ENCODE measurements around the gene SIRPG. TPM values are rescaled to one million over a fixed set of nuclear protein-coding genes. Genes with fewer than 3 reads are reported as not detected.
"Not testable (repeated sequence)": the region's sequence is repeated elsewhere in the genome, so short reads cannot be mapped to it uniquely, and the experiment has no call there.

SIRPG gene
- total and polyA plus RNA-seq, 12 donors, result 0.10 to 1.9 TPM; not detected in 10

DNA sequence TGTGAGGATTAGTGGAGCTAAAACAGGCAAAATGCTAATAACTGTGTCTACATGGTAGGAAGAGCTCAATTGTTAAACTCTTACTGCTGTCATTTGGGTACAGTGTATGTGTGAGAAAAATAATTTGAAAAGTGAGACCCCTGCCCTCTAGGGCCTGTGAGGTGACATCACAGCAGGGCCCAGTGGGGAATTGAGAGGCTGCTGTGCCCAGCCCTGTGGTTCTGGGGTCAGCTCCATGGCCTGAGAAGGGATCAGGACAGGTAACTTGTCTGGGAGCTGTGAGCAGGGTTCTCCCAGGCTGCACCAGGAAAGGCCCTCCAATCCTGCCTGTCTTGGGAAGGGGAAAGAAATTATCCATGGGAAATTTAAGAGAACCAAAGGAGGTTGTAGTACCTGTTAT is 39.1 kb downstream of the SIRPG start:
- Histone ChIP-seq H3K27ac (peak overlapping the region in 1 of 10 donors; percentile 89), H3K9me3 (peaks cover 0 to 16% (median 0%) of the 10 kb centered on the region in 11 donors), H3K4me1 (peaks cover 0 to 58% (median 0%) of the 10 kb centered on the region in 9 donors), H3K27me3 (no peaks in the 10 kb centered on the region), H3K4me3 (peak overlapping the region in 1 of 10 donors; percentile 33), H3K36me3 (no peaks in the 10 kb centered on the region)
- TF ChIP-seq, protein P1, sequence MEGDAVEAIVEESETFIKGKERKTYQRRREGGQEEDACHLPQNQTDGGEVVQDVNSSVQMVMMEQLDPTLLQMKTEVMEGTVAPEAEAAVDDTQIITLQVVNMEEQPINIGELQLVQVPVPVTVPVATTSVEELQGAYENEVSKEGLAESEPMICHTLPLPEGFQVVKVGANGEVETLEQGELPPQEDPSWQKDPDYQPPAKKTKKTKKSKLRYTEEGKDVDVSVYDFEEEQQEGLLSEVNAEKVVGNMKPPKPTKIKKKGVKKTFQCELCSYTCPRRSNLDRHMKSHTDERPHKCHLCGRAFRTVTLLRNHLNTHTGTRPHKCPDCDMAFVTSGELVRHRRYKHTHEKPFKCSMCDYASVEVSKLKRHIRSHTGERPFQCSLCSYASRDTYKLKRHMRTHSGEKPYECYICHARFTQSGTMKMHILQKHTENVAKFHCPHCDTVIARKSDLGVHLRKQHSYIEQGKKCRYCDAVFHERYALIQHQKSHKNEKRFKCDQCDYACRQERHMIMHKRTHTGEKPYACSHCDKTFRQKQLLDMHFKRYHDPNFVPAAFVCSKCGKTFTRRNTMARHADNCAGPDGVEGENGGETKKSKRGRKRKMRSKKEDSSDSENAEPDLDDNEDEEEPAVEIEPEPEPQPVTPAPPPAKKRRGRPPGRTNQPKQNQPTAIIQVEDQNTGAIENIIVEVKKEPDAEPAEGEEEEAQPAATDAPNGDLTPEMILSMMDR (IDR thresholded peaks at IDR 0.05), result no peak
- intact Hi-C loops (cut with DNase I), result no loop called here
- DNase-seq (no peak), ATAC-seq (no peak)

DNA sequence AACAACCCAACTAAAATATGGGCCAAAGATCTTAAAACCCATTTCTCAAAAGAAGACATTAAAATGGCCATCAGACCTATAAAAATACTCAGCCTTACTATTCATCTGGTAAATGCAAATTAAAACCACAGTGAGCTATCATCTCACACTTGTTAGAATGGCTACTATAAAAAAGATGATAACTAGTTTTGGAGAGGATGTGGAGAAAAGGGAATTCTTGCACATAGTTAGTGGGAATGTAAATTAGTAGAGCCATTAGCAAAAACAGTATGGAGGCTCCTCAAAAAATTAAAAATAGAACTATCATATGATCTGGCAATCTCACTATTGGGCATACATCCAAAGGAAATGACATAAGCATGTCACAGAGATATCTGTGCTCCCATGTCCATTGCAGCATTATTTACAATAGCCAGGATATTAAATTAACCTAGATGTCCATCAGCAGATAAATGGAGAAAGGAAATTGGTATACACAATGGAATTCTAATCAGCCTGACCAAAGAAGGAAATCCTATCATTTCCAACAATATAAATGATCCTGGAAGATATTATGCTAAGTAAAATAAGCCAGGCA is 40.6 kb downstream of the SIRPG start:
- ATAC-seq, result no peak
- intact Hi-C loops (cut with DNase I), result loop anchor here in 1 of 10 donors (2.0 kb wide), 1 partner anchor 38 kb away; no protein-coding TSS in a partner anchor
- H3K27ac ChIP-seq, result peak overlapping the region in 1 of 10 donors; percentile 13
- peaks cover 0 to 16% (median 0%) of the 10 kb centered on the region in 11 donors for H3K9me3 ChIP-seq
- H3K4me3 ChIP-seq, result no peak overlapping the region
- no peak for DNase-seq
- H3K4me1 ChIP-seq, result peaks cover 0 to 43% (median 0%) of the 10 kb centered on the region in 9 donors
- TF ChIP-seq, protein P1 (IDR thresholded peaks at IDR 0.05), result no peak
- H3K36me3 ChIP-seq, result no peaks in the 10 kb centered on the region
- no peaks in the 10 kb centered on the region for H3K27me3 ChIP-seq

DNA sequence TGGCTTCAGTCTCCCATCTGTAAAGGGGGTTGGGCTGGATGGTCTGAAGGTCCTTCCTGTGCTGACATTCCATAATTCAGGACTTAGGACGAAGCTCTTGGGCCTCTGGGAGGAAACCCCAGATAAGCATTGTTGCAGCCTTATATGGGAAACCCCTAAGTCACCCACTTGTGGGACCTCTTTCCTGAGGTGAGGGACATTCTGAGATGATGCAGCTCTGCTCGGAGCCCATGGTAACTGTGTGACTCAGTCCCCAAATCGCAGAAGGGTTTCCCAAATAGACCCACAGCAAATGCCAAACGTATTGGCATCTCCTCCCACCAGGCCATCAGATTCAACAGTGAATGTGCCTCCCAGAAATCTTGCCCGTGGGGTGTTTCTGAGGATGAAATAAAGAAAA is 47.2 kb downstream of the SIRPG start:
- 63% methylated on average over 5 of the region's 5 CpGs; no CpG with 5 or more reads in 1 of the 2 donors for WGBS, 2 donors
- intact Hi-C loops (cut with DNase I); ATAC-seq: not testable (repeated sequence)

DNA sequence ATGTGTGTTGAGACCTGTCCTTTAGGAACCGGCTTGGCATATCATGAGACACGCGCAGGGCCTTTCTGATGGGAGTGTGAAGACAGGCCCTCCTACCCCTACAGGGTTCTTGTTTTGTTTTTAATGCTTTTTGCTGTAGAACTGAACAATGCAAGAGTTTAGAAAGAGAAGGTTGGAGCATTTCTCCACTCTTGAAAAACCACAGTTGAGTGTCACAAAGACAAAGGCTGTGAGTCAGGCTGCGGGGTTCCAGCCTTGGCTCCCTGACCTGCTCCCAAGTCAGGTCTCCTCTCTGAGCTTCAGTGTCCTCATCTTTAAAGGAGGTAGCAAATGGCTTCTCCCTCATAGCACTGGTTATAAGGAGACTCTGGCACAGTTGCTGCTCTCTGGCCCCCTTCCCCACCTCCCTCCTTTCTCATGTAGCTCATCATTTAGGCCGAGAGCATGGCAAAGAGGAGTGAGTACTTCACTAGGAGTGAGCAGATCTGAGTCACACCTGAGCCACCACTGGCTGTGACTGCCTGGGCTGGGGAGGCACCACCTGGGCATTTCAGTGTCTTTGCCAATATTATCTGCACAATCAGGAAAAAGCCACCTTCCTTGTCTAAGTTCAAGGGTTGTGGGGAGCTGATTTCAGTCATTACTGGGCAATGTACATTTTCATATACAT is 48.8 kb downstream of the SIRPG start:
- H3K4me1 ChIP-seq, result not testable (repeated sequence)
- WGBS, 2 donors, result 64 to 82% methylated on average over 3 of the region's 5 CpGs

More for the DNA sequence above, 47.2 kb downstream of the SIRPG start:
- not testable (repeated sequence) for H3K9me3 ChIP-seq, H3K4me3 ChIP-seq, H3K27ac ChIP-seq, H3K36me3 ChIP-seq, H3K27me3 ChIP-seq, H3K4me1 ChIP-seq, DNase-seq

DNA sequence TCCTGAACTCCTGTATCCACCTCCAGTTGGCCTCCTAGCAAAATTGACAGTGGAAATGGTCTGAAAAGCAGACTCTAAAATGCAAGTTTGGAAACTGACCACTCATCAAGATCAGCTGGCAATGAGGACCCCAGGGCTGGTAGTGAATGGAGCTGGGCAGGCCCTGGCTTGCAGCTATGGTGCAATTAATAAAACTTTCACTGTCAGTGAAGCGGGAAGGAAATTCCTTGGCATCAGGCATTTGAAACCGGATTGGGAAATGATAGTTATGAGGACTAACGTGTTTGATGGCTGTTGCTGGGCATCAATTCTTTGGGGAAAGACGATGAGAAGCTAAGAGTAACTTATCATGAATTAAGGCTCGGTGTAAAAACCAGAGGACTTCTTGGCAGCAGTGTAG is 56.8 kb downstream of the SIRPG start:
- 70% methylated on average over 5 of the region's 5 CpGs; no CpG with 5 or more reads in 1 of the 2 donors for WGBS, 2 donors
- ATAC-seq, result no peak
- Histone ChIP-seq H3K4me3 (no peak overlapping the region), H3K27me3 (no peaks in the 10 kb centered on the region), H3K4me1 (no peaks in the 10 kb centered on the region), H3K36me3 (no peaks in the 10 kb centered on the region), H3K27ac (no peak overlapping the region), H3K9me3 (no peaks in the 10 kb centered on the region)
- no peak for DNase-seq
- intact Hi-C loops (cut with DNase I), result no loop called here
- TF ChIP-seq, protein P1 (IDR thresholded peaks at IDR 0.05), result no peak

More for the DNA sequence above, 48.8 kb downstream of the SIRPG start:
- H3K9me3 ChIP-seq; H3K27ac ChIP-seq; H3K4me3 ChIP-seq; ATAC-seq; DNase-seq; H3K27me3 ChIP-seq; intact Hi-C loops (cut with DNase I); H3K36me3 ChIP-seq: not testable (repeated sequence)

Measured in heart right ventricle (tissue), 16 donors.